ENCODE data around the gene AK5. TPM values are rescaled to one million over a fixed set of nuclear protein-coding genes. Genes with fewer than 3 reads are reported as not detected.

AK5 gene
- total RNA-seq, 1 donor from 2014 or later, result 6.9 TPM

DNA sequence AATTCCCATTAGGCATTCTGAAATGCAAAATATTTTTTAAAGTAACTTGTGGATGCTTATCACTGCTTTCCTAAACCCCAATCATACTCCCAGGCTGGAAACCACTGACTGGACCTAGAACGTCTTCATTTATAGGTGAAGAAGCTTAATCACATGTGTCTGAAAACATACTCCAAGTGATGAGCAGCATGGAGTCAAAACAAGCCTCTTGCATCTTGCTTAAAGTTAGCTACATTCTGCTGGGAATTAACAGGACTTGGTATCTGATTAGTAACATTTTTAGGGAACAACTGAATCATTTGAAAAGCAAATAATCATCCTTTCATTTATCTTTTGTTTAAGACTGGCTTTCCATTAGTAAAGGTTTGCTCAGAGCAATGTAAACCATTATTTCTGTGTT is 105.7 kb downstream of the AK5 start:
- Histone ChIP-seq H3K27me3 (no peaks in the 10 kb centered on the region), H3K27ac (no peak overlapping the region), H3K4me3 (no peak overlapping the region), H3K4me1 (no peaks in the 10 kb centered on the region), H3K36me3 (no peaks in the 10 kb centered on the region), H3K9me3 (no peaks in the 10 kb centered on the region)
- TF ChIP-seq POLR2A (IDR thresholded peaks at IDR 0.05) (no peak), CTCF (IDR thresholded peaks at IDR 0.05) (no peak), POLR2AphosphoS5 (IDR thresholded peaks at IDR 0.05; ENCODE audit: insufficient read depth in 1 of 2, low read depth in 1 of 2) (no peak)
- no peak for DNase-seq (ENCODE audit: extremely low spot score in 2 of 2)
- intact Hi-C loops (cut with DNase I), result no loop called here

GRCh38 chr1:77388661-77389060 is 106.8 kb downstream of the AK5 start:
- H3K9me3 ChIP-seq, result no peaks in the 10 kb centered on the region
- H3K4me3 ChIP-seq, result no peak overlapping the region
- intact Hi-C loops (cut with DNase I), result no loop called here
- no peak overlapping the region for H3K27ac ChIP-seq
- no peaks in the 10 kb centered on the region for H3K36me3 ChIP-seq
- no peak for TF ChIP-seq CTCF (IDR thresholded peaks at IDR 0.05)
- TF ChIP-seq POLR2A (IDR thresholded peaks at IDR 0.05), result no peak
- TF ChIP-seq POLR2AphosphoS5 (IDR thresholded peaks at IDR 0.05; ENCODE audit: insufficient read depth in 1 of 2, low read depth in 1 of 2), result no peak
- no peak for DNase-seq (ENCODE audit: extremely low spot score in 2 of 2)
- no peaks in the 10 kb centered on the region for H3K4me1 ChIP-seq
- no peaks in the 10 kb centered on the region for H3K27me3 ChIP-seq

- H3K27me3 ChIP-seq, result no peaks in the 10 kb centered on the region
- no peaks in the 10 kb centered on the region for H3K4me1 ChIP-seq
- TF ChIP-seq POLR2A (IDR thresholded peaks at IDR 0.05) (no peak), CTCF (IDR thresholded peaks at IDR 0.05) (no peak)
- no peak for DNase-seq (ENCODE audit: extremely low spot score in 2 of 2)
- intact Hi-C loops (cut with DNase I), result no loop called here
- no peaks in the 10 kb centered on the region for H3K36me3 ChIP-seq
- no peaks in the 10 kb centered on the region for H3K9me3 ChIP-seq
- no peak overlapping the region for H3K4me3 ChIP-seq
- no peak overlapping the region for H3K27ac ChIP-seq
Observed at GRCh38 chr1:77392486-77392885, 110.7 kb downstream of the AK5 start.

DNA sequence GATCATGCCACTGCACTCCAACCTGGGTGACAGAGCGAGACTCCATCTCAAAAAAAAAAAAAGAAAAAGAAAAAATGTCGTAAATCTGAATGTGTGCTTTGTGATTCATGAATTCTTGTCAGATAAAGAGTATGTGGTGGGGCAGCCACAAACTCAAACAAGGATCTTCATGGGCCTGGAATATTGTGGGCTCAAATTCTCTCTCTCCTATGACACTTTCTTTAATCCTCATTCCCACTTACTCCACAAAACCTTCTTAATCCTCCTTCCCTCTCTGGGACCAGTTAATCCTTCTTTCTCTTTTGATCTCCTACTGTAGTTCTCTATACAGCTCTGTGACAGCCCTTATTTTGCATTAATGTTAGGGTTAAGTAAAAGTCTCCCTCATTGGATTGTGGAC is 112.3 kb downstream of the AK5 start:
- Histone ChIP-seq H3K4me1 (no peaks in the 10 kb centered on the region), H3K27ac (no peak overlapping the region), H3K36me3 (no peaks in the 10 kb centered on the region), H3K27me3 (no peaks in the 10 kb centered on the region), H3K9me3 (no peaks in the 10 kb centered on the region), H3K4me3 (no peak overlapping the region)
- intact Hi-C loops (cut with DNase I), result no loop called here
- TF ChIP-seq POLR2AphosphoS5 (IDR thresholded peaks at IDR 0.05; ENCODE audit: insufficient read depth in 1 of 2, low read depth in 1 of 2) (no peak), POLR2A (IDR thresholded peaks at IDR 0.05) (no peak), CTCF (IDR thresholded peaks at IDR 0.05) (no peak)
- DNase-seq (ENCODE audit: extremely low spot score in 2 of 2), result no peak

DNA sequence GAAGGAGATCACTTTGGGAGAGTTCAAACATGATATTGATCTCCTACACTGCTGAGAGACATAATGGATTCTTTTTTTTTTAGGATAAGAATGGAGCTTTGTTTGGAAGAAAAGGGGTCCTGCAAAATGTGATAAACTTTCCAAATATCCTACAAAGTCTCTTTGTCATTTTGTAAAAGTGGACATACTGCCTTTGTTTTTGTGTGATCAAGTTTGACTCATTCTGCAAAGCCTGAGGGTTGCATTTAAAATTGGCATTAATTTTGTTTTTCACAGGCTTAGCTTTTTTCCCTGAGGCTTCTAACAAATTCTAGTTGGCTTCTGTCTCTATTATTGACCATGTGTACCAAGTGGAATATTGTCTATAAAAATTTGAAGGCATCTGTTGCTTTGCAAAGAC is 113.2 kb downstream of the AK5 start:
- Histone ChIP-seq H3K4me3 (no peak overlapping the region), H3K4me1 (no peaks in the 10 kb centered on the region), H3K27ac (no peak overlapping the region), H3K36me3 (no peaks in the 10 kb centered on the region), H3K27me3 (no peaks in the 10 kb centered on the region), H3K9me3 (no peaks in the 10 kb centered on the region)
- TF ChIP-seq POLR2A (IDR thresholded peaks at IDR 0.05) (no peak), POLR2AphosphoS5 (IDR thresholded peaks at IDR 0.05; ENCODE audit: insufficient read depth in 1 of 2, low read depth in 1 of 2) (no peak), CTCF (IDR thresholded peaks at IDR 0.05) (no peak)
- intact Hi-C loops (cut with DNase I), result no loop called here
- no peak for DNase-seq (ENCODE audit: extremely low spot score in 2 of 2)

Data from vagina (tissue), 2 donors.